ENCODE data around the gene RHBDL1. TPM values are rescaled to one million over a fixed set of nuclear protein-coding genes. Genes with fewer than 3 reads are reported as not detected.
A peak's percentile ranks its signal among the peaks of the same experiment; 100 is the strongest.

RHBDL1 gene
- total and polyA plus RNA-seq, 4 donors: 0.35 to 0.84 (median 0.70) TPM

DNA sequence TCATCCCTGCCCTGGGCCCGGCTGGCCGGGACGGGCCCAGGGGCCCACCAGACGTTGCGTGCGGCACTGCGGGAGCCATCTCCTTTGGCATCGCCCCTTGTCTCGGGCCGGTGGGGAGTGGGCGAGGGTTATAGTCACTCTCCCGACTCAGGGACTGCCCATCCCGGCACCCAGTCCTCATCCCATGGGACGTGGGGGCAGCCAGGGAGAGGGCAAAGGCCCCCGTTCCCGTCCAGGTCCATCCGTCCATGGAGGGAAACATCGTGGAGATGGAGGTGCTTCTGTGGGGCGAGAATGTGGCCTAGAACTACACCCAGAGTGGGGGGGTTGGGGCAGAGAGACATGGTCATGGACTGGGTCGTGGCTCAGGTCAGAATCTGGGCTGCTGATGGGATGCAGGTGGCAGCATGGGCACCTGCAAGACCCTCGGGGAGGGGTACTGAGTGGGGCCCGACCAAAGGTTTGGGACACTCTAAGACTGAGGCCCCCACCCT lies 28.7 kb upstream of the RHBDL1 start:
- Histone ChIP-seq H3K4me3 (ENCODE audit: low read depth in 1 of 3, low read length in 3 of 3) (peak overlapping the region in 1 of 3 donors; percentile 69), H3K9me3 (ENCODE audit: control insufficient read depth in 4 of 4, low read length in 3 of 4) (no peaks in the 10 kb centered on the region), H3K27ac (ENCODE audit: low read depth in 1 of 2, low read length in 2 of 2) (peak overlapping the region; percentile 86 to 89), H3K4me1 (ENCODE audit: control insufficient read depth in 4 of 4, insufficient read depth in 4 of 4, low read length in 3 of 4) (peaks cover 20 to 77% (median 56%) of the 10 kb centered on the region in 4 donors), H3K36me3 (ENCODE audit: control insufficient read depth in 4 of 4, insufficient read depth in 3 of 4, low read depth in 1 of 4, low read length in 3 of 4) (peaks cover 0 to 1% (median 0%) of the 10 kb centered on the region in 4 donors), H3K9ac (ENCODE audit: low read depth in 1 of 2, low read length in 2 of 2) (peak overlapping the region in 1 of 2 donors; percentile 62), H3K27me3 (ENCODE audit: control insufficient read depth in 4 of 4, insufficient read depth in 4 of 4, low read length in 3 of 4) (no peaks in the 10 kb centered on the region)
- DNase-seq (ENCODE audit: low spot score): no peak
- 38% methylated on average over 22 of the region's 22 CpGs for WGBS
- TF ChIP-seq, protein P1, sequence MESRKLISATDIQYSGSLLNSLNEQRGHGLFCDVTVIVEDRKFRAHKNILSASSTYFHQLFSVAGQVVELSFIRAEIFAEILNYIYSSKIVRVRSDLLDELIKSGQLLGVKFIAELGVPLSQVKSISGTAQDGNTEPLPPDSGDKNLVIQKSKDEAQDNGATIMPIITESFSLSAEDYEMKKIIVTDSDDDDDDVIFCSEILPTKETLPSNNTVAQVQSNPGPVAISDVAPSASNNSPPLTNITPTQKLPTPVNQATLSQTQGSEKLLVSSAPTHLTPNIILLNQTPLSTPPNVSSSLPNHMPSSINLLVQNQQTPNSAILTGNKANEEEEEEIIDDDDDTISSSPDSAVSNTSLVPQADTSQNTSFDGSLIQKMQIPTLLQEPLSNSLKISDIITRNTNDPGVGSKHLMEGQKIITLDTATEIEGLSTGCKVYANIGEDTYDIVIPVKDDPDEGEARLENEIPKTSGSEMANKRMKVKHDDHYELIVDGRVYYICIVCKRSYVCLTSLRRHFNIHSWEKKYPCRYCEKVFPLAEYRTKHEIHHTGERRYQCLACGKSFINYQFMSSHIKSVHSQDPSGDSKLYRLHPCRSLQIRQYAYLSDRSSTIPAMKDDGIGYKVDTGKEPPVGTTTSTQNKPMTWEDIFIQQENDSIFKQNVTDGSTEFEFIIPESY (IDR thresholded peaks at IDR 0.05): no peak
- no peak for TF ChIP-seq YY1 (IDR thresholded peaks at IDR 0.05)
- no peak for TF ChIP-seq RAD21 (IDR thresholded peaks at IDR 0.05)
- TF ChIP-seq, protein P2, sequence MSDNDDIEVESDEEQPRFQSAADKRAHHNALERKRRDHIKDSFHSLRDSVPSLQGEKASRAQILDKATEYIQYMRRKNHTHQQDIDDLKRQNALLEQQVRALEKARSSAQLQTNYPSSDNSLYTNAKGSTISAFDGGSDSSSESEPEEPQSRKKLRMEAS (IDR thresholded peaks at IDR 0.05): no peak
- TF ChIP-seq, protein P3, sequence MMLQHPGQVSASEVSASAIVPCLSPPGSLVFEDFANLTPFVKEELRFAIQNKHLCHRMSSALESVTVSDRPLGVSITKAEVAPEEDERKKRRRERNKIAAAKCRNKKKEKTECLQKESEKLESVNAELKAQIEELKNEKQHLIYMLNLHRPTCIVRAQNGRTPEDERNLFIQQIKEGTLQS (IDR thresholded peaks at IDR 0.05): no peak
- TF ChIP-seq RXRA (IDR thresholded peaks at IDR 0.05): no peak
- no peak for TF ChIP-seq NR2F2 (IDR thresholded peaks at IDR 0.05)
- no peak for TF ChIP-seq FOXA2 (IDR thresholded peaks at IDR 0.05)
- no peak for TF ChIP-seq FOXA1 (IDR thresholded peaks at IDR 0.05)
- no peak for TF ChIP-seq HNF4A (conservative IDR thresholded peaks at IDR 0.05)
- TF ChIP-seq EGR1 (IDR thresholded peaks at IDR 0.05; ENCODE audit: low read depth in 2 of 2): no peak

DNA sequence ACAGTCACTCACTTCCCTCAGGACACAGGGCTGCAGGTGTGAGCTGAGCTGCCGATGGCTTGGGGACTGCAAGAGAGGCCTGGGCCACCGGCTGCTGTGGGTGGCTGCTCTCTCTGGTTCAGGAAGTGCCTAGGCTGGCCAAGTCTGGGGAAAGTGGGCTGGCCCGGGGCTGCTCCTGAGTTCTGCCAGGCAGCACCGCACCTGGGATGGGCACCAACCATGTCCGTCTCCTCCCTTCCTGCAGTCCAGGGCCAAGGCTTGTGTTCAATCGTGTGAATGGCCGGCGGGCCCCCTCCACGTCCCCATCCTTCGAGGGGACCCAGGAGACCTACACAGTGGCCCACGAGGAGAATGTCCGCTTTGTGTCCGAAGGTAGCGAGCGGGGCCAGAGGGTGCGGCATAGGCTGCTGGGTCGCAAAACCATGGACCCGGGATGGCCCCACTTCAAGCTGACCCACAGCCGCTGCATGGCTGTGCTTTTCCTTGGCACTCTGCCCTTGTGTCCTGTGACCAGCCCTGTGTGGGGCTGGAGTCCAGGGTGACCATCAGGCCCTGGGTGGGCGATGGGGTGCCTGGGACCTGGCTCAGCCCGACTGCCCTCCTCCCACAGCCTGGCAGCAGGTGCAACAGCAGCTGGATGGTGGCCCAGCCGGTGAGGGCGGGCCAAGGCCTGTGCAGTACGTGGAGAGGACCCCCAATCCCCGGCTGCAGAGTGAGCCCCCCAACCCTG lies 28.1 kb upstream of the RHBDL1 start:
- no peaks in the 10 kb centered on the region for H3K27me3 ChIP-seq (ENCODE audit: control insufficient read depth in 4 of 4, insufficient read depth in 4 of 4, low read length in 3 of 4)
- no peaks in the 10 kb centered on the region for H3K36me3 ChIP-seq (ENCODE audit: control insufficient read depth in 4 of 4, insufficient read depth in 3 of 4, low read depth in 1 of 4, low read length in 3 of 4)
- H3K27ac ChIP-seq (ENCODE audit: low read depth in 1 of 2, low read length in 2 of 2): peak overlapping the region; percentile 86 to 89
- TF ChIP-seq NR2F2 (IDR thresholded peaks at IDR 0.05) (no peak), HNF4G (IDR thresholded peaks at IDR 0.05) (no peak), RXRA (IDR thresholded peaks at IDR 0.05) (peak in 1 of 2 donors; percentile 59), EGR1 (IDR thresholded peaks at IDR 0.05; ENCODE audit: low read depth in 2 of 2) (no peak), HNF4A (conservative IDR thresholded peaks at IDR 0.05) (peak in 1 of 2 donors; percentile 55), RAD21 (IDR thresholded peaks at IDR 0.05) (no peak), SP1 (IDR thresholded peaks at IDR 0.05) (no peak), YY1 (IDR thresholded peaks at IDR 0.05) (no peak), FOXA1 (IDR thresholded peaks at IDR 0.05) (no peak)
- TF ChIP-seq, protein P3 (IDR thresholded peaks at IDR 0.05): no peak
- TF ChIP-seq, protein P4, sequence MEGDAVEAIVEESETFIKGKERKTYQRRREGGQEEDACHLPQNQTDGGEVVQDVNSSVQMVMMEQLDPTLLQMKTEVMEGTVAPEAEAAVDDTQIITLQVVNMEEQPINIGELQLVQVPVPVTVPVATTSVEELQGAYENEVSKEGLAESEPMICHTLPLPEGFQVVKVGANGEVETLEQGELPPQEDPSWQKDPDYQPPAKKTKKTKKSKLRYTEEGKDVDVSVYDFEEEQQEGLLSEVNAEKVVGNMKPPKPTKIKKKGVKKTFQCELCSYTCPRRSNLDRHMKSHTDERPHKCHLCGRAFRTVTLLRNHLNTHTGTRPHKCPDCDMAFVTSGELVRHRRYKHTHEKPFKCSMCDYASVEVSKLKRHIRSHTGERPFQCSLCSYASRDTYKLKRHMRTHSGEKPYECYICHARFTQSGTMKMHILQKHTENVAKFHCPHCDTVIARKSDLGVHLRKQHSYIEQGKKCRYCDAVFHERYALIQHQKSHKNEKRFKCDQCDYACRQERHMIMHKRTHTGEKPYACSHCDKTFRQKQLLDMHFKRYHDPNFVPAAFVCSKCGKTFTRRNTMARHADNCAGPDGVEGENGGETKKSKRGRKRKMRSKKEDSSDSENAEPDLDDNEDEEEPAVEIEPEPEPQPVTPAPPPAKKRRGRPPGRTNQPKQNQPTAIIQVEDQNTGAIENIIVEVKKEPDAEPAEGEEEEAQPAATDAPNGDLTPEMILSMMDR (IDR thresholded peaks at IDR 0.05; ENCODE audit: low read depth, low read length, missing input control): no peak
- TF ChIP-seq, protein P1 (IDR thresholded peaks at IDR 0.05): no peak
- TF ChIP-seq, protein P2 (IDR thresholded peaks at IDR 0.05): no peak
- no peak for DNase-seq (ENCODE audit: low spot score)
- no peak overlapping the region for H3K9ac ChIP-seq (ENCODE audit: low read depth in 1 of 2, low read length in 2 of 2)
- H3K9me3 ChIP-seq (ENCODE audit: control insufficient read depth in 4 of 4, low read length in 3 of 4): no peaks in the 10 kb centered on the region
- WGBS: 33% methylated on average over 25 of the region's 25 CpGs
- H3K4me1 ChIP-seq (ENCODE audit: control insufficient read depth in 4 of 4, insufficient read depth in 4 of 4, low read length in 3 of 4): peaks cover 20 to 77% (median 55%) of the 10 kb centered on the region in 4 donors
- H3K4me3 ChIP-seq (ENCODE audit: low read depth in 1 of 3, low read length in 3 of 3): peak overlapping the region in 1 of 3 donors; percentile 69

Data from liver (tissue), 9 donors.